ENCODE measurements around the gene BMP6. TPM values are rescaled to one million over a fixed set of nuclear protein-coding genes. Genes with fewer than 3 reads are reported as not detected.

The BMP6 gene
- total and polyA plus RNA-seq, 2 experiments from 2014 or later, result 0.84 to 2.8 TPM

DNA sequence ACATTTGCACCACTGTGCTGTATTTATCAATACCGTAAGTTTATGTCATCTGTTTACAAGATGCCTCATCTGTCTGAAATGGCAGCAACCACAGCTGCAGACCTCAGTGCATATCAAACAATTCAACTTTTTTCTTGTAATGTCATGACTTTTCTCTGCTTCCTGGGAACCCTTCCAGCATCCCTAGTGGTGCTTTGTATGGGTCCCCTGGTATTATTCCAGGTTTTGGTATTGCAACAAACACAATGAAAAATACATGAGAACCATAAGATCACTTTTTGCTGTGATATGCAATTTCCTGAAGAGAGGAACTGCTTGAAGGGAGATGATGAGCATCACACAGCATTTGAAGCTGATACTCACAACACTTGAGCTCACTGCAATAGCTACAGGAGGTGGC lies 196.7 kb downstream of the BMP6 start:
- Histone ChIP-seq H2AFZ (no peak overlapping the region), H3K27me3 (ENCODE audit: insufficient read depth) (no peaks in the 10 kb centered on the region), H3K4me1 (ENCODE audit: insufficient read depth) (no peaks in the 10 kb centered on the region), H4K20me1 (replicated peaks; ENCODE audit: insufficient read depth) (no peaks in the 10 kb centered on the region), H3K9me2 (ENCODE audit: insufficient read depth) (0 out of 2 replicates have a peak, but pooled peaks cover 3% of the 10 kb centered on the region), H3K4me2 (no peak overlapping the region), H3K4me3 (no peak overlapping the region), H3K36me3 (ENCODE audit: insufficient read depth) (peaks cover 4% of the 10 kb centered on the region; the same call in 1 of the 2 replicates), H3K27ac (ENCODE audit: low read depth) (no peak overlapping the region), H3K79me2 (replicated peaks; ENCODE audit: insufficient read depth) (no peaks in the 10 kb centered on the region), H3F3A (replicated peaks; ENCODE audit: low read depth) (no peaks in the 10 kb centered on the region)
- Mint-ChIP-seq H3K4me1 (no peaks in the 10 kb centered on the region), H3K4me3 (no peak overlapping the region), H3K9me3 (peaks cover 33% of the 10 kb centered on the region), H3K27ac (no peak overlapping the region), H3K27me3 (ENCODE audit: insufficient read depth, low read depth, poor library complexity) (no peaks in the 10 kb centered on the region), H3K36me3 (ENCODE audit: low read depth) (peaks cover 12% of the 10 kb centered on the region)
- TF ChIP-seq EZH2 (IDR thresholded peaks at IDR 0.05; ENCODE audit: low read depth, unreplicated experiment), result no peak
- TF ChIP-seq POLR2AphosphoS5 (IDR thresholded peaks at IDR 0.05; ENCODE audit: low read depth), result no peak
- TF ChIP-seq JUNB (IDR thresholded peaks at IDR 0.05; ENCODE audit: unreplicated experiment), result no peak
- no peak for TF ChIP-seq ETS1 (IDR thresholded peaks at IDR 0.05)
- no peak for TF ChIP-seq ZNF331 (CRISPR knock-in tag; IDR thresholded peaks at IDR 0.05; ENCODE audit: low read depth)
- no peak for TF ChIP-seq CREB1 (CRISPR knock-in tag; IDR thresholded peaks at IDR 0.05; ENCODE audit: low read depth)
- no peak for TF ChIP-seq REST (IDR thresholded peaks at IDR 0.05; ENCODE audit: unreplicated experiment)
- no peak for TF ChIP-seq STAT1 (IDR thresholded peaks at IDR 0.05; ENCODE audit: unreplicated experiment)
- TF ChIP-seq, protein P1, sequence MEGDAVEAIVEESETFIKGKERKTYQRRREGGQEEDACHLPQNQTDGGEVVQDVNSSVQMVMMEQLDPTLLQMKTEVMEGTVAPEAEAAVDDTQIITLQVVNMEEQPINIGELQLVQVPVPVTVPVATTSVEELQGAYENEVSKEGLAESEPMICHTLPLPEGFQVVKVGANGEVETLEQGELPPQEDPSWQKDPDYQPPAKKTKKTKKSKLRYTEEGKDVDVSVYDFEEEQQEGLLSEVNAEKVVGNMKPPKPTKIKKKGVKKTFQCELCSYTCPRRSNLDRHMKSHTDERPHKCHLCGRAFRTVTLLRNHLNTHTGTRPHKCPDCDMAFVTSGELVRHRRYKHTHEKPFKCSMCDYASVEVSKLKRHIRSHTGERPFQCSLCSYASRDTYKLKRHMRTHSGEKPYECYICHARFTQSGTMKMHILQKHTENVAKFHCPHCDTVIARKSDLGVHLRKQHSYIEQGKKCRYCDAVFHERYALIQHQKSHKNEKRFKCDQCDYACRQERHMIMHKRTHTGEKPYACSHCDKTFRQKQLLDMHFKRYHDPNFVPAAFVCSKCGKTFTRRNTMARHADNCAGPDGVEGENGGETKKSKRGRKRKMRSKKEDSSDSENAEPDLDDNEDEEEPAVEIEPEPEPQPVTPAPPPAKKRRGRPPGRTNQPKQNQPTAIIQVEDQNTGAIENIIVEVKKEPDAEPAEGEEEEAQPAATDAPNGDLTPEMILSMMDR (conservative IDR thresholded peaks at IDR 0.05; ENCODE audit: low read depth in 2 of 2), result no peak
- no peak for TF ChIP-seq ZNF462 (CRISPR knock-in tag; IDR thresholded peaks at IDR 0.05)
- TF ChIP-seq NANOG (IDR thresholded peaks at IDR 0.05; ENCODE audit: borderline replicate concordance), result no peak
- TF ChIP-seq ZNF114 (CRISPR knock-in tag; IDR thresholded peaks at IDR 0.05), result no peak
- TF ChIP-seq EZH2phosphoT487 (IDR thresholded peaks at IDR 0.05; ENCODE audit: unreplicated experiment), result no peak
- no peak for DNase-seq (ENCODE audit: low spot score)
- no peak for ATAC-seq
